Choroid plexus epithelial cell (primary cell): ENCODE measurements around the gene HNRNPA0.
A peak's percentile ranks its signal among the peaks of the same experiment; 100 is the strongest.

Experiments used
- DNase-seq: peaks from one replicate; pipeline ENCODE4 v3.0.0-alpha.2; 2010; ENCODE audit warnings: low read depth
- H3K4me3 ChIP-seq: 2 replicates; pipeline ENCODE4 v1.5.1; 2011; ENCODE audit warnings: low read depth, mild to moderate bottlenecking, control low read depth, low read length, moderate library complexity
- CTCF ChIP-seq: conservative IDR thresholded peaks from 2 replicates; pipeline ENCODE4 v1.5.1; 2011; ENCODE audit warnings: low read depth, mild to moderate bottlenecking, control low read depth, inconsistent platforms, low read length, moderate library complexity

HNRNPA0 gene

GRCh38 chr5:137734962-137735554 lies 19.1 kb downstream of the HNRNPA0 start:
- H3K4me3 ChIP-seq: peak overlapping the region; percentile 59
- no peak for TF ChIP-seq CTCF
- DNase-seq: peak; percentile 52

- no peak for TF ChIP-seq CTCF
- peak; percentile 16 for DNase-seq
- no peak overlapping the region for H3K4me3 ChIP-seq
Observed at GRCh38 chr5:137734331-137734730, 19.8 kb downstream of the HNRNPA0 start.

GRCh38 chr5:137733922-137734321 lies 20.2 kb downstream of the HNRNPA0 start:
- DNase-seq: no peak
- no peak overlapping the region for H3K4me3 ChIP-seq
- TF ChIP-seq CTCF: no peak

GRCh38 chr5:137733006-137733405 lies 21.2 kb downstream of the HNRNPA0 start:
- no peak overlapping the region for H3K4me3 ChIP-seq
- DNase-seq: no peak
- no peak for TF ChIP-seq CTCF

- TF ChIP-seq CTCF: no peak
- no peak overlapping the region for H3K4me3 ChIP-seq
- no peak for DNase-seq
Observed at GRCh38 chr5:137731176-137731575, 23.0 kb downstream of the HNRNPA0 start.

GRCh38 chr5:137730336-137730735 lies 23.8 kb downstream of the HNRNPA0 start:
- TF ChIP-seq CTCF: no peak
- no peak overlapping the region for H3K4me3 ChIP-seq
- DNase-seq: peak; percentile 30

GRCh38 chr5:137728048-137728447 lies 26.1 kb downstream of the HNRNPA0 start:
- peak; percentile 32 for TF ChIP-seq CTCF
- DNase-seq: no peak

More at GRCh38 chr5:137728048-137728447, 26.1 kb downstream of the HNRNPA0 start:
- no peak overlapping the region for H3K4me3 ChIP-seq
